Measurements from ENCODE around the gene ZNF44.

The ZNF44 gene

DNA sequence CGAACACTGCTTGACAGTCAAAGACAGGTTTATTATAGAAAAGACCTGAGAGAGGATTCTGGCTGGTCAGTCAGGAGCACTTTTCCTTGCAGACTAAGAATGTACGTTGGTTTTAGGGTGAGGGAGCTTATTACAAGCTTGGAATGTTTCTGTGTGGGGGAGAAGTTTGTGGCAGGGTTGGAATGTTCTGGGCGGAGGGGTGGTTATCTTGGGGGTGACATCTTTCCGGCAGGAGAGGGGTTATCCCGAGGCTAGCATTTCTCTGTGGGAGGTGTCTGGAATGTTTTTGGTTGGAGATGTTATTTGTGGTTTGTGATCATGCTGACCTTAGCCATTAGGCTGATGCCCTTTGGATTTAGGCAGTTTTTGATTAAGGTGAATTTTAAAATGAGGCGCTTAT, 70.0 kb downstream of the ZNF44 start:
- H3K9me3 ChIP-seq (ENCODE audit: control insufficient read depth, insufficient read depth, low read length), result no peaks in the 10 kb centered on the region

DNA sequence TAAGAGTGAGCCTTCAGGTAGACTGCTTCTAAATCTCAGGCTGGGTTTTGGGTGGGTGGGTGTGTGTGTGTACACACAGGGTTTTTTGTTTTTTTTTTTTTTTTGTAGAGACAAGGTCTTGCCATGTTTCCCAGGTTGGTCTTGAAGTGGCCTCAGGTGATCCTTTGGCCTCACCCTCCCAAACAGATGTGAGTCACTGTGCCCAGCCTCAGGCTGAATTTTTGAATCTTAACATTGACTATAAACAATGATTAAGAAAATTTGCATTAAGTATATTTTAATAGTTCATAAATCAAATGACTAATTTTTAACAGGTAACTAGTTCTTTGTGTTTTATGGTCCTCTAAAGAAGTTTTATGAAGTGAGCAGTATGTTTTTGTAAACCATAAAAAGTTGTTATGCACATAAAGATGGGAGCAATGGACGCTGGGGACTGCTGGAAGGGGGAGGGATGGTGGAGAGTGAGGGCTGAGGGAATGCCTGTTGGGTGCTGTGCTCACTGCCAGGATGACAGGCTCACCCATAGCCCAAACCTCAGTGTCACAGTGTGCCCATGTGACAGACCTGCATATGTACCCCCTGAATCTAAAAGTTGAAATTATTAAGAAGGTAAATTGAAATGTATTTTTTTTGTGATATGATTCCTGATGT, 71.6 kb downstream of the ZNF44 start:
- no peak for TF ChIP-seq EZH2phosphoT487 (IDR thresholded peaks at IDR 0.05; ENCODE audit: borderline replicate concordance, low read length)
- TF ChIP-seq, protein P1, sequence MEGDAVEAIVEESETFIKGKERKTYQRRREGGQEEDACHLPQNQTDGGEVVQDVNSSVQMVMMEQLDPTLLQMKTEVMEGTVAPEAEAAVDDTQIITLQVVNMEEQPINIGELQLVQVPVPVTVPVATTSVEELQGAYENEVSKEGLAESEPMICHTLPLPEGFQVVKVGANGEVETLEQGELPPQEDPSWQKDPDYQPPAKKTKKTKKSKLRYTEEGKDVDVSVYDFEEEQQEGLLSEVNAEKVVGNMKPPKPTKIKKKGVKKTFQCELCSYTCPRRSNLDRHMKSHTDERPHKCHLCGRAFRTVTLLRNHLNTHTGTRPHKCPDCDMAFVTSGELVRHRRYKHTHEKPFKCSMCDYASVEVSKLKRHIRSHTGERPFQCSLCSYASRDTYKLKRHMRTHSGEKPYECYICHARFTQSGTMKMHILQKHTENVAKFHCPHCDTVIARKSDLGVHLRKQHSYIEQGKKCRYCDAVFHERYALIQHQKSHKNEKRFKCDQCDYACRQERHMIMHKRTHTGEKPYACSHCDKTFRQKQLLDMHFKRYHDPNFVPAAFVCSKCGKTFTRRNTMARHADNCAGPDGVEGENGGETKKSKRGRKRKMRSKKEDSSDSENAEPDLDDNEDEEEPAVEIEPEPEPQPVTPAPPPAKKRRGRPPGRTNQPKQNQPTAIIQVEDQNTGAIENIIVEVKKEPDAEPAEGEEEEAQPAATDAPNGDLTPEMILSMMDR (IDR thresholded peaks at IDR 0.05; ENCODE audit: low read depth, low read length, poor library complexity, severe bottlenecking), result no peak
- no peaks in the 10 kb centered on the region for H3F3A ChIP-seq (ENCODE audit: control insufficient read depth, insufficient read depth)
- no peaks in the 10 kb centered on the region for H3K79me2 ChIP-seq (ENCODE audit: control insufficient read depth, low read length)
- no peaks in the 10 kb centered on the region for H3K9me2 ChIP-seq (replicated peaks; ENCODE audit: control insufficient read depth, low read length)
- no peaks in the 10 kb centered on the region for H3K36me3 ChIP-seq (ENCODE audit: control insufficient read depth, low read length)
- no peaks in the 10 kb centered on the region for H3K27me3 ChIP-seq (ENCODE audit: control insufficient read depth, low read length)
- H3K4me1 ChIP-seq (ENCODE audit: control insufficient read depth, low read length), result no peaks in the 10 kb centered on the region
- no peak overlapping the region for H3K4me2 ChIP-seq (ENCODE audit: low read length)
- H3K4me3 ChIP-seq (ENCODE audit: low read length), result no peak overlapping the region
- no peak overlapping the region for H3K27ac ChIP-seq (ENCODE audit: low read depth, low read length)
- H3K9me3 ChIP-seq (ENCODE audit: control insufficient read depth, insufficient read depth, low read length), result peaks cover 3% of the 10 kb centered on the region; the same call in 1 of the 2 replicates
- H4K20me1 ChIP-seq (ENCODE audit: control insufficient read depth, insufficient read depth, low read depth, low read length), result no peaks in the 10 kb centered on the region

More for the DNA sequence above, 70.0 kb downstream of the ZNF44 start:
- no peak overlapping the region for H3K4me2 ChIP-seq (ENCODE audit: low read length)
- no peaks in the 10 kb centered on the region for H3K9me2 ChIP-seq (replicated peaks; ENCODE audit: control insufficient read depth, low read length)
- no peaks in the 10 kb centered on the region for H4K20me1 ChIP-seq (ENCODE audit: control insufficient read depth, insufficient read depth, low read depth, low read length)
- H3K79me2 ChIP-seq (ENCODE audit: control insufficient read depth, low read length), result no peaks in the 10 kb centered on the region
- H3F3A ChIP-seq (ENCODE audit: control insufficient read depth, insufficient read depth), result no peaks in the 10 kb centered on the region
- no peaks in the 10 kb centered on the region for H3K27me3 ChIP-seq (ENCODE audit: control insufficient read depth, low read length)
- no peaks in the 10 kb centered on the region for H3K4me1 ChIP-seq (ENCODE audit: control insufficient read depth, low read length)
- no peak overlapping the region for H3K27ac ChIP-seq (ENCODE audit: low read depth, low read length)
- no peaks in the 10 kb centered on the region for H3K36me3 ChIP-seq (ENCODE audit: control insufficient read depth, low read length)
- TF ChIP-seq, protein P1 (IDR thresholded peaks at IDR 0.05; ENCODE audit: low read depth, low read length, poor library complexity, severe bottlenecking), result no peak
- TF ChIP-seq EZH2phosphoT487 (IDR thresholded peaks at IDR 0.05; ENCODE audit: borderline replicate concordance, low read length), result no peak
- H3K4me3 ChIP-seq (ENCODE audit: low read length), result no peak overlapping the region
